HepG2 (cell line): ENCODE data around the gene SETD7. TPM values are rescaled to one million over a fixed set of nuclear protein-coding genes. Genes with fewer than 3 reads are reported as not detected.

ENCODE experiments used
- ATAC-seq: fragments of 200-7000 bp; cut with Tn5 transposase; 3 replicates; pipeline ENCODE4 v1.9.1; 2020; ENCODE audit warnings: mild to moderate bottlenecking, moderate library complexity
- BruUV-seq: library from RNA; stranded (reverse); fragments of 400-500 nt; replicated peaks from 2 replicates; lab custom pipeline; 2021; lab: Mats Ljungman, UMichigan
- CTCF ChIA-PET: fragments of 300-600 bp; formaldehyde crosslinking; extraction: SDS; loops from one replicate; lab custom pipeline; 2021; ENCODE audit warnings: low total read pairs, inconsistent platforms, low intra/inter-chr PET ratio; lab: Yijun Ruan, JAX
- POLR2A ChIA-PET: fragments of 350-600 bp; sonication (Branson Sonifier 250); formaldehyde crosslinking; loops from one replicate; lab custom pipeline; 2020; ENCODE audit warnings: antibody characterized with exemption, inconsistent platforms; lab: Yijun Ruan, JAX
- DNase-seq: peaks from one replicate; pipeline ENCODE4 v3.0.0-alpha.2; 2015; ENCODE audit warnings: low spot score
- FAIRE-seq: peaks from 3 replicates; lab custom pipeline; 2011; peaks lifted over from hg19 to GRCh38; lab: Jason Lieb, UNC
- H2AFZ ChIP-seq: one replicate; pipeline ENCODE4 v1.6.1; 2011; ENCODE audit warnings: low read length, inconsistent platforms
- H3K27ac ChIP-seq: fragments of 300-600 bp; 3 replicates; pipeline ENCODE4 v1.8.0; 2011; ENCODE audit warnings: mixed run types, mild to moderate bottlenecking, mixed read lengths, low read length, inconsistent platforms; ENCODE audit not compliant: insufficient read depth; ENCODE audit errors: extremely low read length
- H3K27me3 ChIP-seq, 2 experiments: fragments of 200-600 bp in 1 of 2; 2 replicates in 1 of 2; 3 replicates in 1 of 2; pipeline versions ENCODE4 v1.6.0 to v1.8.0; 2011; ENCODE audit warnings: low read length in 2 of 2, mild to moderate bottlenecking in 2 of 2, moderate library complexity in 2 of 2, inconsistent platforms in 1 of 2; ENCODE audit not compliant: insufficient read depth in 2 of 2, control insufficient read depth in 1 of 2
- H3K36me3 ChIP-seq, 2 experiments: fragments of 200-600 bp in 1 of 2; replicated peaks in 1 of 2; 2 replicates in 1 of 2; 3 replicates in 1 of 2; pipeline versions ENCODE4 v1.5.1 to v1.8.0; 2011; ENCODE audit warnings: low read length in 2 of 2, inconsistent platforms in 1 of 2; ENCODE audit not compliant: insufficient read depth in 2 of 2, control insufficient read depth in 1 of 2
- H3K4me1 ChIP-seq: 2 replicates; pipeline ENCODE4 v1.5.1; 2012; ENCODE audit warnings: low read length, inconsistent platforms; ENCODE audit not compliant: insufficient read depth
- H3K4me2 ChIP-seq: 2 replicates; pipeline ENCODE4 v1.6.0; 2011; ENCODE audit warnings: low read depth, low read length, inconsistent platforms
- H3K4me3 ChIP-seq, 3 experiments: fragments of 200-600 bp in 1 of 3; sonication (generic), shearing (Covaris generic) in 1 of 3; replicated peaks in 1 of 3; 2 replicates each; pipeline ENCODE4 v1.5.1; 2011 to 2016; ENCODE audit warnings: low read length in 3 of 3, inconsistent platforms in 2 of 3, low read depth in 2 of 3, mild to moderate bottlenecking in 2 of 3, control low read depth in 1 of 3, mixed read lengths in 1 of 3; ENCODE audit not compliant: insufficient read depth in 1 of 3
- H3K79me2 ChIP-seq: one replicate; pipeline ENCODE4 v1.6.1; 2011; ENCODE audit warnings: low read length, inconsistent platforms; ENCODE audit not compliant: insufficient read depth
- H3K9ac ChIP-seq: 2 replicates; pipeline ENCODE4 v1.6.0; 2011; ENCODE audit warnings: mild to moderate bottlenecking, low read depth, low read length, inconsistent platforms; ENCODE audit not compliant: insufficient read depth
- H3K9me3 ChIP-seq: 2 replicates; pipeline ENCODE4 v1.5.1; 2012; ENCODE audit warnings: mild to moderate bottlenecking, low read length
- H4K20me1 ChIP-seq: 2 replicates; pipeline ENCODE4 v1.6.0; 2011; ENCODE audit warnings: inconsistent platforms, mild to moderate bottlenecking, low read length, moderate library complexity; ENCODE audit not compliant: insufficient read depth
- CENPX ChIP-seq: sonication (generic); formaldehyde crosslinking; IDR thresholded peaks from 2 replicates; pipeline ENCODE4 v1.9.0; 2021; ENCODE audit warnings: mild to moderate bottlenecking, missing genetic modification reagents, moderate library complexity
- KLF13 ChIP-seq: sonication (generic); formaldehyde crosslinking; IDR thresholded peaks from 2 replicates; pipeline ENCODE4 v1.4.0; 2020; ENCODE audit warnings: mild to moderate bottlenecking, missing genetic modification reagents
- LCORL ChIP-seq, 2 experiments: fragments of 450-650 bp in 1 of 2; sonication (generic) in 1 of 2; formaldehyde crosslinking in 1 of 2; IDR thresholded peaks; 2 replicates each; pipeline versions ENCODE4 v1.5.0 to v1.6.1; 2017 to 2020; ENCODE audit warnings: antibody characterized with exemption in 1 of 2, missing genetic modification reagents in 1 of 2
- MYC ChIP-seq: sonication (generic); formaldehyde crosslinking; IDR thresholded peaks from 2 replicates; pipeline ENCODE4 v1.9.0; 2021; ENCODE audit warnings: missing genetic modification reagents, borderline replicate concordance
- NFE2L2 ChIP-seq: fragments of 150-350 bp; IDR thresholded peaks from 2 replicates; pipeline ENCODE4 v1.6.1; 2014; ENCODE audit warnings: low read length
- NFRKB ChIP-seq: fragments of 450-650 bp; IDR thresholded peaks from 2 replicates; pipeline ENCODE4 v1.6.1; 2017
- SMC3 ChIP-seq: IDR thresholded peaks from 2 replicates; pipeline ENCODE4 v1.6.1; 2011; ENCODE audit warnings: low read length, improper control_type of control experiment
- SNRNP70 ChIP-seq: fragments of 200-400 bp; formaldehyde crosslinking; IDR thresholded peaks from 2 replicates; pipeline ENCODE4 v1.6.1; 2017; ENCODE audit warnings: mild to moderate bottlenecking, low read depth, low read length, moderate library complexity
- WGBS: methylation state at CpG from one replicate; pipeline ENCODE4 v1.1.6; 2017; ENCODE audit warnings: low lambda C conversion rate; 5-methylcytosine and 5-hydroxymethylcytosine counted together
- in situ Hi-C: cut with HindIII; loops from 2 replicates; pipeline ENCODE4 v1.10.0; 2017; ENCODE audit warnings: low pct_unique_long_range_greater_than_20kb; ENCODE audit not compliant: extremely low pct_ligation_motif_present
- intact Hi-C: fragments of 100-400 bp; cut with micrococcal nuclease; formaldehyde crosslinking; loops from one replicate; pipeline ENCODE4 v1.10.0; 2022; ENCODE audit not compliant: unreplicated experiment
- polyA plus RNA-seq, 8 experiments: library from polyadenylated mRNA; depleted of rRNA in 3 of 8; stranded (reverse) in 7 of 8; unstranded in 1 of 8; fragments of >200 nt; fragmentation: Illumina TruSeq in 4 of 8; extraction: Trizol in 4 of 8; gene quantifications; 2 replicates each; pipeline versions ENCODE4 v1.2.1 to v1.2.3, GENCODE V29; 2011 to 2016; ENCODE audit warnings: low read depth in 4 of 8, missing spikeins in 1 of 8, mixed read lengths in 1 of 8; ENCODE audit not compliant: insufficient read depth in 1 of 8
- total RNA-seq, 5 experiments: library from RNA; depleted of rRNA; stranded (reverse); fragments of >200 nt; fragmentation: Illumina TruSeq; extraction: Trizol; gene quantifications; 2 replicates each; pipeline ENCODE4 v1.2.3, GENCODE V29; 2016; ENCODE audit warnings: low read depth in 1 of 5
- TF ChIP-seq, protein P1 (sequence below): sonication (generic); formaldehyde crosslinking; IDR thresholded peaks from 2 replicates; pipeline ENCODE4 v1.9.0; 2021; ENCODE audit warnings: missing genetic modification reagents, borderline replicate concordance

The SETD7 gene
- total and polyA plus RNA-seq, 2 of the 13 experiments (the other 11 are each of a cell fraction or from before 2014, with no cell fraction given), result 0.08 to 0.22 TPM

DNA sequence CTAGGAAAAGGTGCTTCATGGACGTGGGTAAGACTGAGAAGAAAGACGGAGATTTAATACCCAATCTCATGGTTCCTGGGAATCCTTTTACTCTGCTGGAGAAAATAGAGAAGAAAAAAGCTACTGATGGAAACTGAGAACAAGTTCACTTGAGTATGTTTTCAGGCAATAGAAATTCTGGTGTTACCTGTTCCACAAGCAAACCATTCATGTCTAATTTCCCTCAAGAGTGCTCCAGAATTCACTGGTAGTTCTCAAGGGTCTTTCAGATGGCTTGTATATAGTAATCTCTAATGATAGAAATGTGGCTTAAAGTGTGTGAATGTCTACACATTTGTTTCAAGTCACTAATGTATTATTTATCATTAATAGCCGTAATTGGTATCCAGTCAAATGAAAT, 22.5 kb downstream of the SETD7 start:
- DNase-seq, result no peak
- Histone ChIP-seq H3K79me2 (no peaks in the 10 kb centered on the region), H3K9me3 (no peaks in the 10 kb centered on the region), H4K20me1 (peaks cover 2% of the 10 kb centered on the region; the same call in 1 of the 2 replicates), H3K36me3 (no peaks in the 10 kb centered on the region), H3K4me3 (no peak overlapping the region), H3K4me1 (peaks cover 10% of the 10 kb centered on the region), H2AFZ (no peak overlapping the region), H3K9ac (no peak overlapping the region), H3K27me3 (no peaks in the 10 kb centered on the region), H3K27ac (no peak overlapping the region), H3K4me2 (no peak overlapping the region)
- FAIRE-seq, result no peak
- TF ChIP-seq NFE2L2 (no peak), CENPX (CRISPR knock-in tag) (no peak), LCORL (IDR thresholded peaks at IDR 0.05) (no peak), LCORL (CRISPR knock-in tag; IDR thresholded peaks at IDR 0.05) (no peak), SMC3 (no peak), NFRKB (no peak), SNRNP70 (no peak), MYC (no peak), KLF13 (CRISPR knock-in tag) (no peak)
- TF ChIP-seq, protein P1, sequence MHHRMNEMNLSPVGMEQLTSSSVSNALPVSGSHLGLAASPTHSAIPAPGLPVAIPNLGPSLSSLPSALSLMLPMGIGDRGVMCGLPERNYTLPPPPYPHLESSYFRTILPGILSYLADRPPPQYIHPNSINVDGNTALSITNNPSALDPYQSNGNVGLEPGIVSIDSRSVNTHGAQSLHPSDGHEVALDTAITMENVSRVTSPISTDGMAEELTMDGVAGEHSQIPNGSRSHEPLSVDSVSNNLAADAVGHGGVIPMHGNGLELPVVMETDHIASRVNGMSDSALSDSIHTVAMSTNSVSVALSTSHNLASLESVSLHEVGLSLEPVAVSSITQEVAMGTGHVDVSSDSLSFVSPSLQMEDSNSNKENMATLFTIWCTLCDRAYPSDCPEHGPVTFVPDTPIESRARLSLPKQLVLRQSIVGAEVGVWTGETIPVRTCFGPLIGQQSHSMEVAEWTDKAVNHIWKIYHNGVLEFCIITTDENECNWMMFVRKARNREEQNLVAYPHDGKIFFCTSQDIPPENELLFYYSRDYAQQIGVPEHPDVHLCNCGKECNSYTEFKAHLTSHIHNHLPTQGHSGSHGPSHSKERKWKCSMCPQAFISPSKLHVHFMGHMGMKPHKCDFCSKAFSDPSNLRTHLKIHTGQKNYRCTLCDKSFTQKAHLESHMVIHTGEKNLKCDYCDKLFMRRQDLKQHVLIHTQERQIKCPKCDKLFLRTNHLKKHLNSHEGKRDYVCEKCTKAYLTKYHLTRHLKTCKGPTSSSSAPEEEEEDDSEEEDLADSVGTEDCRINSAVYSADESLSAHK, result no peak
- intact Hi-C loops (loop anchor here (10.0 kb wide), 1 partner anchor 499 kb away; no protein-coding TSS in a partner anchor), in situ Hi-C loops (no loop called here)
- no TSS peak for BruUV-seq
- no peak for ATAC-seq
- WGBS, result 26% methylated on average over 3 of the region's 3 CpGs
- POLR2A ChIA-PET, result no interaction called here
- CTCF ChIA-PET, result no interaction called here
